Loucy (cell line): Measurements from ENCODE around the gene HS1BP3.

Experiments
- H2AFZ ChIP-seq: fragments of 200-600 bp; sonication (generic); 2 replicates; pipeline ENCODE4 v1.6.0; 2016; ENCODE audit warnings: antibody characterized with exemption, mild to moderate bottlenecking, low read length, moderate library complexity
- H3F3A ChIP-seq: fragments of 200-600 bp; 2 replicates; pipeline ENCODE4 v1.6.0; 2016; ENCODE audit warnings: antibody characterized with exemption, low read depth, mild to moderate bottlenecking
- H3K27me3 ChIP-seq: fragments of 200-600 bp; sonication (generic); 2 replicates; pipeline ENCODE4 v1.6.1; 2014; ENCODE audit warnings: low read length, mild to moderate bottlenecking; ENCODE audit not compliant: insufficient read depth, poor library complexity, severe bottlenecking
- H3K36me3 ChIP-seq: fragments of 200-600 bp; sonication (generic); 2 replicates; pipeline ENCODE4 v1.6.1; 2016; ENCODE audit warnings: low read length; ENCODE audit not compliant: insufficient read depth
- H3K4me1 ChIP-seq: fragments of 200-600 bp; sonication (generic); 2 replicates; pipeline ENCODE4 v1.5.1; 2014; ENCODE audit warnings: low read length, mild to moderate bottlenecking; ENCODE audit not compliant: insufficient read depth, poor library complexity, severe bottlenecking
- H3K4me2 ChIP-seq: fragments of 200-600 bp; sonication (generic); 2 replicates; pipeline ENCODE4 v1.6.0; 2014; ENCODE audit warnings: antibody characterized with exemption, low read length, low read depth, mild to moderate bottlenecking; ENCODE audit not compliant: poor library complexity, severe bottlenecking
- H3K4me3 ChIP-seq: fragments of 200-600 bp; sonication (generic); 2 replicates; pipeline ENCODE4 v1.5.1; 2014; ENCODE audit warnings: low read length, mild to moderate bottlenecking, mixed read lengths; ENCODE audit not compliant: poor library complexity, severe bottlenecking
- H3K79me2 ChIP-seq: fragments of 200-600 bp; sonication (generic); 2 replicates; pipeline ENCODE4 v1.6.1; 2014; ENCODE audit warnings: low read length; ENCODE audit not compliant: insufficient read depth
- H3K9ac ChIP-seq: fragments of 200-600 bp; sonication (generic); 2 replicates; pipeline ENCODE4 v1.6.0; 2014; ENCODE audit warnings: mild to moderate bottlenecking, low read depth, low read length, moderate library complexity; ENCODE audit not compliant: poor library complexity, severe bottlenecking
- H3K9me2 ChIP-seq: fragments of 200-600 bp; sonication (generic); replicated peaks from 2 replicates; pipeline ENCODE4 v1.6.1; 2016; ENCODE audit warnings: low read depth, low read length, mixed read lengths
- H3K9me3 ChIP-seq: fragments of 200-600 bp; sonication (generic); 2 replicates; pipeline ENCODE4 v1.6.1; 2014; ENCODE audit warnings: mild to moderate bottlenecking, antibody characterized with exemption, low read length, low read depth; ENCODE audit not compliant: insufficient read depth
- H4K20me1 ChIP-seq: fragments of 200-600 bp; sonication (generic); 2 replicates; pipeline ENCODE4 v1.6.0; 2014; ENCODE audit warnings: antibody characterized with exemption, low read length, mild to moderate bottlenecking; ENCODE audit not compliant: insufficient read depth, poor library complexity, severe bottlenecking
- CTCF ChIP-seq: fragments of 200-600 bp; sonication (generic); conservative IDR thresholded peaks from 2 replicates; pipeline ENCODE4 v1.5.1; 2014; ENCODE audit warnings: mild to moderate bottlenecking, antibody characterized with exemption, low read length
- EZH2phosphoT487 ChIP-seq: fragments of 200-600 bp; IDR thresholded peaks from 2 replicates; pipeline ENCODE4 v1.6.1; 2018; ENCODE audit warnings: antibody characterized with exemption, mild to moderate bottlenecking, moderate library complexity, borderline replicate concordance

HS1BP3 gene

GRCh38 chr2:20625491-20626391 is 25.2 kb downstream of the HS1BP3 start:
- Histone ChIP-seq H4K20me1 (no peaks in the 10 kb centered on the region), H3K36me3 (no peaks in the 10 kb centered on the region; the same call in 1 of the 2 replicates), H3K9me3 (no peaks in the 10 kb centered on the region), H3K4me3 (no peak overlapping the region), H3K9ac (no peak overlapping the region), H3K79me2 (no peaks in the 10 kb centered on the region), H3K9me2 (no peaks in the 10 kb centered on the region), H2AFZ (no peak overlapping the region), H3K4me2 (no peak overlapping the region), H3K27me3 (no peaks in the 10 kb centered on the region), H3F3A (no peaks in the 10 kb centered on the region), H3K4me1 (no peaks in the 10 kb centered on the region)
- TF ChIP-seq CTCF (no peak), EZH2phosphoT487 (no peak)

- Histone ChIP-seq H3K79me2 (no peaks in the 10 kb centered on the region), H4K20me1 (no peaks in the 10 kb centered on the region), H3K9ac (no peak overlapping the region), H3K4me2 (no peak overlapping the region), H3K4me3 (no peak overlapping the region), H3K4me1 (no peaks in the 10 kb centered on the region), H3K27me3 (no peaks in the 10 kb centered on the region), H3K9me2 (no peaks in the 10 kb centered on the region), H3F3A (no peaks in the 10 kb centered on the region), H3K36me3 (no peaks in the 10 kb centered on the region; the same call in 1 of the 2 replicates), H3K9me3 (no peaks in the 10 kb centered on the region), H2AFZ (no peak overlapping the region)
- TF ChIP-seq EZH2phosphoT487 (no peak), CTCF (no peak)
Measured at GRCh38 chr2:20624884-20625485, 25.9 kb downstream of the HS1BP3 start.

- Histone ChIP-seq H3K79me2 (no peaks in the 10 kb centered on the region), H3K9ac (no peak overlapping the region), H3K4me3 (no peak overlapping the region), H3K4me1 (no peaks in the 10 kb centered on the region), H3K9me2 (no peaks in the 10 kb centered on the region), H4K20me1 (no peaks in the 10 kb centered on the region), H3K9me3 (no peaks in the 10 kb centered on the region), H3F3A (no peaks in the 10 kb centered on the region), H3K27me3 (no peaks in the 10 kb centered on the region), H3K4me2 (no peak overlapping the region), H3K36me3 (no peaks in the 10 kb centered on the region; the same call in 1 of the 2 replicates), H2AFZ (no peak overlapping the region)
- no peak for TF ChIP-seq CTCF
- TF ChIP-seq EZH2phosphoT487, result no peak
Measured at GRCh38 chr2:20624156-20624883, 26.6 kb downstream of the HS1BP3 start.
